Subcutaneous abdominal adipose tissue (tissue), 5 donors: Measurements from ENCODE around the gene TJP1.
A peak's percentile ranks its signal among the peaks of the same experiment; 100 is the strongest.

Experiments used
- H3K27ac ChIP-seq: one replicate; pipeline ENCODE4 v1.7.0; 2013; ENCODE audit warnings: low read depth, mild to moderate bottlenecking, inconsistent platforms, low read length, moderate library complexity
- H3K27me3 ChIP-seq, 5 donors: one replicate each; pipeline ENCODE4 v1.7.0; 2013; ENCODE audit warnings: low read length in 5 of 5, inconsistent platforms in 1 of 5; ENCODE audit not compliant: control insufficient read depth in 5 of 5, insufficient read depth in 4 of 5
- H3K36me3 ChIP-seq, 5 donors: one replicate each; pipeline ENCODE4 v1.7.0; 2013; ENCODE audit warnings: low read length in 5 of 5; ENCODE audit not compliant: control insufficient read depth in 5 of 5, insufficient read depth in 5 of 5
- H3K4me1 ChIP-seq, 5 donors: one replicate each; pipeline ENCODE4 v1.7.0; 2013; ENCODE audit warnings: low read length in 5 of 5, mild to moderate bottlenecking in 3 of 5, moderate library complexity in 1 of 5; ENCODE audit not compliant: control insufficient read depth in 5 of 5, insufficient read depth in 5 of 5
- H3K4me3 ChIP-seq, 5 donors: one replicate each; pipeline ENCODE4 v1.7.0; 2013; ENCODE audit warnings: low read length in 5 of 5, low read depth in 1 of 5
- H3K9ac ChIP-seq, 5 donors: one replicate each; pipeline ENCODE4 v1.7.0; 2013; ENCODE audit warnings: low read length in 5 of 5, mild to moderate bottlenecking in 4 of 5, moderate library complexity in 3 of 5
- H3K9me3 ChIP-seq, 5 donors: one replicate each; pipeline ENCODE4 v1.7.0; 2013; ENCODE audit warnings: low read length in 5 of 5; ENCODE audit not compliant: control insufficient read depth in 5 of 5
- donor health status: healthy.
- donor health status: healthy.
- donor health status: healthy.
- donor health status: healthy.
- donor health status: healthy.

TJP1 gene

GRCh38 chr15:29859973-29860715 lies 37.9 kb upstream of the TJP1 start:
- Histone ChIP-seq H3K4me3 (no peak overlapping the region), H3K9ac (no peak overlapping the region), H3K36me3 (no peaks in the 10 kb centered on the region), H3K4me1 (peaks cover 0 to 23% (median 0%) of the 10 kb centered on the region in 5 donors), H3K27me3 (peaks cover 0 to 3% (median 0%) of the 10 kb centered on the region in 5 donors), H3K9me3 (no peaks in the 10 kb centered on the region), H3K27ac (peak overlapping the region; percentile 21)

- Histone ChIP-seq H3K4me3 (no peak overlapping the region), H3K9me3 (no peaks in the 10 kb centered on the region), H3K27ac (peak overlapping the region; percentile 21)
Observed at GRCh38 chr15:29859293-29859692, 37.0 kb upstream of the TJP1 start.

GRCh38 chr15:29857221-29857789 lies 35.0 kb upstream of the TJP1 start:
- Histone ChIP-seq H3K4me1 (peaks cover 0 to 14% (median 0%) of the 10 kb centered on the region in 5 donors), H3K9ac (no peak overlapping the region), H3K4me3 (no peak overlapping the region), H3K27ac (no peak overlapping the region), H3K36me3 (no peaks in the 10 kb centered on the region), H3K27me3 (no peaks in the 10 kb centered on the region), H3K9me3 (no peaks in the 10 kb centered on the region)

More at GRCh38 chr15:29859293-29859692, 37.0 kb upstream of the TJP1 start:
- H3K9ac ChIP-seq: no peak overlapping the region
- peaks cover 0 to 3% (median 0%) of the 10 kb centered on the region in 5 donors for H3K27me3 ChIP-seq
- peaks cover 0 to 15% (median 0%) of the 10 kb centered on the region in 5 donors for H3K4me1 ChIP-seq
- no peaks in the 10 kb centered on the region for H3K36me3 ChIP-seq

- no peak overlapping the region for H3K27ac ChIP-seq
- peaks cover 0 to under 1% (median 0%) of the 10 kb centered on the region in 5 donors for H3K4me1 ChIP-seq
- no peaks in the 10 kb centered on the region for H3K36me3 ChIP-seq
- peaks cover 0 to 2% (median 0%) of the 10 kb centered on the region in 5 donors for H3K9me3 ChIP-seq
- H3K4me3 ChIP-seq: no peak overlapping the region
- H3K27me3 ChIP-seq: no peaks in the 10 kb centered on the region
- no peak overlapping the region for H3K9ac ChIP-seq
Observed at GRCh38 chr15:29854413-29854812, 32.1 kb upstream of the TJP1 start.

- Histone ChIP-seq H3K27ac (no peak overlapping the region), H3K9me3 (peaks cover 0 to 2% (median 0%) of the 10 kb centered on the region in 5 donors), H3K4me3 (no peak overlapping the region), H3K4me1 (no peaks in the 10 kb centered on the region), H3K9ac (no peak overlapping the region), H3K27me3 (no peaks in the 10 kb centered on the region), H3K36me3 (no peaks in the 10 kb centered on the region)
Observed at GRCh38 chr15:29853211-29853987, 31.1 kb upstream of the TJP1 start.

- H3K9me3 ChIP-seq: peaks cover 0 to 11% (median 0%) of the 10 kb centered on the region in 5 donors
- no peak overlapping the region for H3K27ac ChIP-seq
- H3K4me1 ChIP-seq: no peaks in the 10 kb centered on the region
- H3K27me3 ChIP-seq: no peaks in the 10 kb centered on the region
- no peak overlapping the region for H3K4me3 ChIP-seq
- no peak overlapping the region for H3K9ac ChIP-seq
- H3K36me3 ChIP-seq: no peaks in the 10 kb centered on the region
Observed at GRCh38 chr15:29852201-29852600, 29.9 kb upstream of the TJP1 start.

GRCh38 chr15:29849716-29850115 lies 27.4 kb upstream of the TJP1 start:
- H3K9ac ChIP-seq: no peak overlapping the region
- no peak overlapping the region for H3K27ac ChIP-seq
- H3K27me3 ChIP-seq: no peaks in the 10 kb centered on the region
- H3K36me3 ChIP-seq: no peaks in the 10 kb centered on the region
- H3K9me3 ChIP-seq: peaks cover 0 to 11% (median 0%) of the 10 kb centered on the region in 5 donors
- H3K4me3 ChIP-seq: no peak overlapping the region
- no peaks in the 10 kb centered on the region for H3K4me1 ChIP-seq

- Histone ChIP-seq H3K9ac (no peak overlapping the region), H3K4me1 (no peaks in the 10 kb centered on the region), H3K36me3 (no peaks in the 10 kb centered on the region), H3K27ac (no peak overlapping the region), H3K9me3 (peaks cover 0 to 11% (median 0%) of the 10 kb centered on the region in 5 donors), H3K4me3 (no peak overlapping the region), H3K27me3 (no peaks in the 10 kb centered on the region)
Observed at GRCh38 chr15:29849218-29849617, 26.9 kb upstream of the TJP1 start.

- no peak overlapping the region for H3K27ac ChIP-seq
- H3K4me1 ChIP-seq: peaks cover 0 to 4% (median 0%) of the 10 kb centered on the region in 5 donors
- H3K27me3 ChIP-seq: no peaks in the 10 kb centered on the region
- H3K9me3 ChIP-seq: peaks cover 0 to 11% (median 0%) of the 10 kb centered on the region in 5 donors
- no peaks in the 10 kb centered on the region for H3K36me3 ChIP-seq
- H3K4me3 ChIP-seq: no peak overlapping the region
- H3K9ac ChIP-seq: no peak overlapping the region
Observed at GRCh38 chr15:29844290-29844903, 22.1 kb upstream of the TJP1 start.
